Endothelial cell of umbilical vein (primary cell): ENCODE measurements around the gene IFNGR1. TPM values are rescaled to one million over a fixed set of nuclear protein-coding genes. Genes with fewer than 3 reads are reported as not detected.
A peak's percentile ranks its signal among the peaks of the same experiment; 100 is the strongest.

Experiments
- BruUV-seq: library from RNA; stranded (reverse); fragments of 400-500 nt; replicated peaks from 2 replicates; lab custom pipeline; 2021; lab: Mats Ljungman, UMichigan
- CTCF ChIA-PET: fragments of 300-600, 350-600 bp; sonication (Branson Sonifier 250); formaldehyde crosslinking; loops from one replicate; lab custom pipeline; 2021; ENCODE audit warnings: antibody characterized with exemption, inconsistent platforms; lab: Charles Lee
- POLR2A ChIA-PET: fragments of 300-600, 350-600 bp; sonication (Branson Sonifier 250); formaldehyde crosslinking; loops from one replicate; lab custom pipeline; 2021; ENCODE audit warnings: antibody characterized with exemption, inconsistent platforms; lab: Charles Lee
- DNase-seq: peaks from one replicate; pipeline ENCODE4 v3.0.0-alpha.2; 2011; ENCODE audit warnings: low read depth, low spot score
- FAIRE-seq: peaks from 2 replicates; lab custom pipeline; 2011; peaks lifted over from hg19 to GRCh38; lab: Jason Lieb, UNC
- H2AFZ ChIP-seq: 2 replicates; pipeline ENCODE4 v1.6.0; 2012; ENCODE audit warnings: low read depth, low read length, control low read depth, inconsistent platforms
- H3K27ac ChIP-seq: 2 replicates; pipeline ENCODE4 v1.5.1; 2011; ENCODE audit warnings: low read depth, mild to moderate bottlenecking, control low read depth, low read length, moderate library complexity; ENCODE audit not compliant: insufficient read depth
- H3K27me3 ChIP-seq, 2 experiments: 2 replicates each; pipeline versions ENCODE4 v1.6.0 to v1.6.1; 2011; ENCODE audit warnings: low read length in 2 of 2, mixed read lengths in 1 of 2; ENCODE audit not compliant: control insufficient read depth in 2 of 2, insufficient read depth in 2 of 2
- H3K36me3 ChIP-seq, 2 experiments: 2 replicates in 1 of 2; 3 replicates in 1 of 2; pipeline ENCODE4 v1.5.1; 2011; ENCODE audit warnings: low read length in 2 of 2, mild to moderate bottlenecking in 1 of 2, moderate library complexity in 1 of 2; ENCODE audit not compliant: control insufficient read depth in 2 of 2, insufficient read depth in 2 of 2; ENCODE audit errors: extremely low read depth in 1 of 2
- H3K4me1 ChIP-seq: 3 replicates; pipeline ENCODE4 v1.5.1; 2011; ENCODE audit warnings: mild to moderate bottlenecking, low read length; ENCODE audit not compliant: control insufficient read depth, insufficient read depth; ENCODE audit errors: extremely low read depth
- H3K4me2 ChIP-seq: 2 replicates; pipeline ENCODE4 v1.6.1; 2011; ENCODE audit warnings: low read length, control low read depth, mixed read lengths; ENCODE audit not compliant: insufficient read depth
- H3K4me3 ChIP-seq, 3 experiments: fragments of 200-600 bp in 1 of 3; sonication (generic), shearing (Covaris generic) in 1 of 3; replicated peaks in 1 of 3; 2 replicates each; pipeline ENCODE4 v1.5.1; 2011 to 2016; ENCODE audit warnings: control low read depth in 3 of 3, low read length in 3 of 3, mild to moderate bottlenecking in 2 of 3, inconsistent platforms in 1 of 3, low read depth in 1 of 3, moderate library complexity in 1 of 3; ENCODE audit not compliant: insufficient read depth in 1 of 3
- H3K79me2 ChIP-seq: 2 replicates; pipeline ENCODE4 v1.6.0; 2012; ENCODE audit warnings: low read length, inconsistent platforms; ENCODE audit not compliant: control insufficient read depth, insufficient read depth
- H3K9ac ChIP-seq: replicated peaks from 2 replicates; pipeline ENCODE3; 2011; ENCODE audit warnings: low read length, control low read depth; ENCODE audit not compliant: insufficient read depth; ENCODE audit errors: extremely low read depth
- H3K9me1 ChIP-seq: replicated peaks from 3 replicates; pipeline ENCODE4 v1.6.0; 2011; ENCODE audit warnings: mild to moderate bottlenecking, low read length; ENCODE audit not compliant: control insufficient read depth, insufficient read depth; ENCODE audit errors: extremely low read depth
- H3K9me3 ChIP-seq: replicated peaks from 2 replicates; pipeline ENCODE4 v1.5.1; 2012; ENCODE audit warnings: low read length, inconsistent platforms; ENCODE audit not compliant: control insufficient read depth, insufficient read depth
- H4K20me1 ChIP-seq: replicated peaks from 2 replicates; pipeline ENCODE3; 2011; ENCODE audit warnings: mild to moderate bottlenecking, low read length; ENCODE audit not compliant: control insufficient read depth, insufficient read depth; ENCODE audit errors: extremely low read depth
- CTCF ChIP-seq, 2 donors: IDR thresholded peaks; 1 replicate in 1 of 2; 2 replicates in 1 of 2; pipeline ENCODE4 v1.5.1; 2011; ENCODE audit warnings: low read length in 2 of 2, mild to moderate bottlenecking in 2 of 2, moderate library complexity in 2 of 2, control low read depth in 1 of 2, inconsistent platforms in 1 of 2, low read depth in 1 of 2; ENCODE audit not compliant: insufficient read depth in 1 of 2; ENCODE audit errors: extremely low read depth in 1 of 2
- EZH2 ChIP-seq: IDR thresholded peaks from 2 replicates; pipeline ENCODE4 v1.6.1; 2012; ENCODE audit warnings: borderline replicate concordance, low read depth, mild to moderate bottlenecking, moderate library complexity, low read length, inconsistent platforms; ENCODE audit not compliant: severe bottlenecking
- FOS ChIP-seq: IDR thresholded peaks from 2 replicates; pipeline ENCODE4 v1.6.1; 2011; ENCODE audit warnings: mild to moderate bottlenecking, low read length, moderate library complexity, borderline replicate concordance; ENCODE audit not compliant: insufficient read depth
- GATA2 ChIP-seq: IDR thresholded peaks from 2 replicates; pipeline ENCODE4 v1.7.0; 2011; ENCODE audit warnings: low read depth, mild to moderate bottlenecking, moderate library complexity, mixed read lengths, low read length; ENCODE audit not compliant: insufficient read length, insufficient read depth
- JUN ChIP-seq: IDR thresholded peaks from 2 replicates; pipeline ENCODE4 v1.6.1; 2011; ENCODE audit warnings: borderline replicate concordance, low read depth; ENCODE audit not compliant: insufficient read length, insufficient read depth
- MYC ChIP-seq: IDR thresholded peaks from one replicate; pipeline ENCODE4 v1.6.1; 2011; ENCODE audit warnings: mild to moderate bottlenecking, low read depth, low read length
- POLR2A ChIP-seq: IDR thresholded peaks from 2 replicates; pipeline ENCODE4 v1.6.1; 2012; ENCODE audit warnings: low read depth, mild to moderate bottlenecking, control low read depth, low read length
- POLR2AphosphoS5 ChIP-seq: IDR thresholded peaks from 2 replicates; pipeline ENCODE4 v1.6.1; 2012; ENCODE audit warnings: low read depth, mild to moderate bottlenecking, control low read depth, low read length, moderate library complexity; ENCODE audit not compliant: insufficient read depth
- dilution Hi-C: fragments of 300-500 bp; cut with MboI; formaldehyde crosslinking; loops from one replicate; pipeline ENCODE4 v1.15.0; 2019; ENCODE audit warnings: low sequenced_read_pairs; ENCODE audit not compliant: extremely low pct_ligation_motif_present
- intact Hi-C: fragments of 100-400 bp; cut with micrococcal nuclease; formaldehyde crosslinking; loops from one replicate; pipeline ENCODE4 v1.10.0; 2022
- polyA plus RNA-seq, 4 experiments: library from polyadenylated mRNA; depleted of rRNA in 3 of 4; stranded (reverse) in 3 of 4; unstranded in 1 of 4; fragments of >200 nt; gene quantifications; 2 replicates each; pipeline versions ENCODE4 v1.2.1 to v1.2.3, GENCODE V29; 2011 to 2012; ENCODE audit warnings: missing spikeins in 1 of 4
- total RNA-seq: library from RNA; stranded (reverse); gene quantifications from 2 replicates; pipeline ENCODE4 v1.2.3, GENCODE V29; 2021
- TF ChIP-seq, protein P1 (sequence below): IDR thresholded peaks from 2 replicates; pipeline ENCODE4 v1.6.1; 2011; ENCODE audit not compliant: insufficient read depth, insufficient read length

The IFNGR1 gene
- total and polyA plus RNA-seq, 2 donors (not counting 3 experiments of a cell fraction or from before 2014, with no cell fraction given) = 19.1 to 31.2 TPM

DNA sequence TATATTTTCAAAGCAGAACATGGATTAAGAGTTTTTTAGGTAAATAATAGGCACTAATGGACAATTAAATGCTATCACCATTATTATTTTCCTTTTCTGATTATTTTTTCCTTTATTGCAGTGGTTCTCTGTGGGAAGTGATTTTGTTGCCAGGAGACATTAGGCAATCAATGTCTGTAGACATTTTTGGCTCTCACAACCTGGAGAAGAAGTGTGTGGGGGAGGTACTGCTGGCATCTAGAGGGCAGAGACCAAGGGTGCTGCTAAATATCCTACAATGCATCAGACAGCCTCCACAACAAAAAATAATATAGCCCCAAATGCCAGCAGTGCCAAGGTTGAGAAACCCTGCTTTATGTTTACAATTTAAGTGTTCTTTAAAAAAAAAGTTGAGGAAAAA lies 8.3 kb downstream of the IFNGR1 start:
- H3K9ac ChIP-seq = no peak overlapping the region
- CTCF ChIA-PET = no interaction called here
- peak; percentile 56 for DNase-seq
- no peak overlapping the region for H3K4me2 ChIP-seq
- H2AFZ ChIP-seq = no peak overlapping the region
- H3K9me3 ChIP-seq = no peaks in the 10 kb centered on the region
- TF ChIP-seq CTCF (IDR thresholded peaks at IDR 0.05; ENCODE audit: extremely low read depth in 1 of 2, insufficient read depth in 1 of 2, low read depth in 1 of 2, low read length in 2 of 2) (no peak), POLR2A (no peak), JUN (no peak), GATA2 (no peak), FOS (no peak), EZH2 (no peak), POLR2AphosphoS5 (no peak), MYC (no peak)
- TF ChIP-seq, protein P1, sequence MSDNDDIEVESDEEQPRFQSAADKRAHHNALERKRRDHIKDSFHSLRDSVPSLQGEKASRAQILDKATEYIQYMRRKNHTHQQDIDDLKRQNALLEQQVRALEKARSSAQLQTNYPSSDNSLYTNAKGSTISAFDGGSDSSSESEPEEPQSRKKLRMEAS = no peak
- no peak for FAIRE-seq
- peaks cover 58% of the 10 kb centered on the region for H3K79me2 ChIP-seq
- H3K9me1 ChIP-seq = no peaks in the 10 kb centered on the region
- POLR2A ChIA-PET = no interaction called here
- no peaks in the 10 kb centered on the region for H3K36me3 ChIP-seq
- no peaks in the 10 kb centered on the region for H4K20me1 ChIP-seq
- no TSS peak for BruUV-seq
- H3K4me1 ChIP-seq = peaks cover 25% of the 10 kb centered on the region
- H3K27ac ChIP-seq = no peak overlapping the region
- intact Hi-C loops (no loop called here), dilution Hi-C loops (no loop called here)
- H3K27me3 ChIP-seq = no peaks in the 10 kb centered on the region
- no peak overlapping the region for H3K4me3 ChIP-seq
